ENCODE data around the gene NEU3.
"Not testable (repeated sequence)": the region's sequence is repeated elsewhere in the genome, so short reads cannot be mapped to it uniquely, and the experiment has no call there.

Gene NEU3

DNA sequence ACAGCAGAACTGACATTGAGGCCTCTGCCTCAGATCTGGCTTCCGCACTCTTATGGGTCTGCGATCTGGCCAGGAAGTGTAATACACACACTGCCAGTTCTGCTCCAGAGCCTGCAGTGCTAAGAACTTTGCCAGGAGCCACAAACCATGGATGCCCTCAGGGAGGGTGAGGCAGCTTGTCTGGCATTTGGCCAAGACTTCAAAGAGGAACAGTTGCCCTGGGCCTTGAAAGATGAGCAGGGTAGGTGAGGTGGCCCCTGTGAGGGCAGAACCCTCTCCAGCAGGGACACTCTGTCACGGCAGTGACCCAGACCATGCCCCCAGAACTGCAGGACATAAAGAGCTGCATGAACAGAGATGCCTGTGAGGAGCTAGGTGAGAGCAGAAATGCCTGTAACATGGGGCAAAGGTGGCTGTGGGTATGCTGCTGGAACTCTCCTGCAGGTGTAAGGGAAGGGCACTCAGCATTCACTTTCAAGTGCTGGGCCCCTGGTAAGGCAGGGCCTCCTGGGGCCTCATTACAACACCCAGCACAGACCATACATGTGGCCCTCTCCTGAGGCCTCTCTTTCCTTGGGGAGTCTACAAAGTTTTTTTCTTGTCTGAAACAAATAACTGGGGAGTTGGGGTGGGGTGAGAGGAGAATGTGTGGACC is 47.3 kb downstream of the NEU3 start:
- Histone ChIP-seq H3K27ac (no peak overlapping the region), H3K4me3 (no peak overlapping the region)
- TF ChIP-seq, protein P1, sequence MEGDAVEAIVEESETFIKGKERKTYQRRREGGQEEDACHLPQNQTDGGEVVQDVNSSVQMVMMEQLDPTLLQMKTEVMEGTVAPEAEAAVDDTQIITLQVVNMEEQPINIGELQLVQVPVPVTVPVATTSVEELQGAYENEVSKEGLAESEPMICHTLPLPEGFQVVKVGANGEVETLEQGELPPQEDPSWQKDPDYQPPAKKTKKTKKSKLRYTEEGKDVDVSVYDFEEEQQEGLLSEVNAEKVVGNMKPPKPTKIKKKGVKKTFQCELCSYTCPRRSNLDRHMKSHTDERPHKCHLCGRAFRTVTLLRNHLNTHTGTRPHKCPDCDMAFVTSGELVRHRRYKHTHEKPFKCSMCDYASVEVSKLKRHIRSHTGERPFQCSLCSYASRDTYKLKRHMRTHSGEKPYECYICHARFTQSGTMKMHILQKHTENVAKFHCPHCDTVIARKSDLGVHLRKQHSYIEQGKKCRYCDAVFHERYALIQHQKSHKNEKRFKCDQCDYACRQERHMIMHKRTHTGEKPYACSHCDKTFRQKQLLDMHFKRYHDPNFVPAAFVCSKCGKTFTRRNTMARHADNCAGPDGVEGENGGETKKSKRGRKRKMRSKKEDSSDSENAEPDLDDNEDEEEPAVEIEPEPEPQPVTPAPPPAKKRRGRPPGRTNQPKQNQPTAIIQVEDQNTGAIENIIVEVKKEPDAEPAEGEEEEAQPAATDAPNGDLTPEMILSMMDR (IDR thresholded peaks at IDR 0.05), result no peak
- no peak for DNase-seq (ENCODE audit: low spot score)

GRCh38 chr11:75040167-75040770 is 51.5 kb downstream of the NEU3 start:
- TF ChIP-seq, protein P1 (IDR thresholded peaks at IDR 0.05), result no peak
- Histone ChIP-seq H3K4me3 (no peak overlapping the region), H3K27ac (no peak overlapping the region)
- no peak for DNase-seq (ENCODE audit: low spot score)

GRCh38 chr11:75041263-75041662 is 52.5 kb downstream of the NEU3 start:
- no peak overlapping the region for H3K4me3 ChIP-seq
- no peak for DNase-seq (ENCODE audit: low spot score)
- TF ChIP-seq, protein P1 (IDR thresholded peaks at IDR 0.05), result no peak
- no peak overlapping the region for H3K27ac ChIP-seq

DNA sequence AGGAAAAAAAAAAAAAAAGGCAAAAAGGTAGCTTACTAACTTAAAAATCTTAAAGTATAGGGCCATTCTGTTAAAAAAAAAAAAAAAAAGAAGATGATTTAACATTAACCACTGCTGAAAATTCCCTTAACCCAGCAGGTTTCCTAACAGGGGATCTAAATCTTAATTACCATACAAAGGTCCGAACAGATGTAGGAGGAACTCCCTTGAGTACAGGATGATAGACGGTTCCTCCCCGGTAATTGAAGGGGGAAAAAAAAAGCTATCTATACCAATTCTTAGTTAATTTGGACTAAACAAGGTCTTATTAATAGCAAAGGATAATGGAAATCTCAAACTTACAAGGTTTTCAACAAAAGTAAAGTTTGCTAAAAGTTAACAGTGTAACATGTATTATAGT is 53.1 kb downstream of the NEU3 start:
- not testable (repeated sequence) for DNase-seq (ENCODE audit: low spot score); H3K4me3 ChIP-seq; H3K27ac ChIP-seq

- DNase-seq (ENCODE audit: low spot score); H3K27ac ChIP-seq; H3K4me3 ChIP-seq: not testable (repeated sequence)
Measured at GRCh38 chr11:75044381-75045170, 55.8 kb downstream of the NEU3 start.

GRCh38 chr11:75046668-75047067 is 57.9 kb downstream of the NEU3 start:
- not testable (repeated sequence) for H3K4me3 ChIP-seq; DNase-seq (ENCODE audit: low spot score); H3K27ac ChIP-seq

GRCh38 chr11:75047191-75047590 is 58.5 kb downstream of the NEU3 start:
- TF ChIP-seq, protein P1 (IDR thresholded peaks at IDR 0.05), result no peak

DNA sequence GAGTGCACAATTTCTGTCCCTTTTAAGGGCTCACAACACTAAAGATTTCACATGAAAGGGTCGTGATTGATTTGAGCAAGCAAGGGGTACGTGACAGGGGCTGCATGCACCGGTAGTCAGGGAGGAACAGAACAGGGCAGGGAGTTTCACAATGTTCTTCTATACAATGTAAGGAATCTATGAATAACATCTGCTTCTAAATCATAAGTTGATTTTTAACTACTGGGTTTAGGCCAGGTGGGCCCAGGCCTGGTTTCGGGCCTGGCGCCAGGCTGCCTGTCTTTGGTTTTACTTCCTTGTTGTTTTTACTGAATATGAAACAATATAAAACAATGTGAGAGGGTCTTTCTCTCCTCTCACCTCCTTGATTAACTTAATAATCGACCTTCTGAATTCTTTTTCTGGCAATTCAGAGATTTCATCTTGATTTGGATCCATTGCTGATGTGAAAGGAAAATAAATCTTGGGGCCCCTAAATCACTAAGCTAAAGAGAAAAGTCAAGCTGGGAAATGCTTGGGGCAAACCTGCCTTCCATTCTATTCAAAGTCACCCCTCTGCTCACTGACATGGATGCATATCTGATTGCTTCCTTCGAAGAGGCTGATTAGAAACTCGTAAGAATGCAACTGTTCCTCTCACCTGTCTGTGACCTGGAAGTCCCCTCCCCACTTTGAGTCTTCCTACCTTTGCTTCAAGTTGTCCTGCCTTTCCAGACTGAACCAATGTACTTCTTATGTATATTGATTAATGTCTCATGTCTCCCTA is 61.0 kb downstream of the NEU3 start:
- H3K4me3 ChIP-seq; H3K27ac ChIP-seq; DNase-seq (ENCODE audit: low spot score): not testable (repeated sequence)

More at GRCh38 chr11:75047191-75047590, 58.5 kb downstream of the NEU3 start:
- DNase-seq (ENCODE audit: low spot score), result no peak
- no peak overlapping the region for H3K4me3 ChIP-seq
- no peak overlapping the region for H3K27ac ChIP-seq

All from coronary artery (tissue), 2 donors.